ENCODE results near the gene FBXL19.

- no peak for TF ChIP-seq CTCF (conservative IDR thresholded peaks at IDR 0.05)
- TF ChIP-seq ZFX (IDR thresholded peaks at IDR 0.05) = no peak
Measured at GRCh38 chr16:30990105-30990504, 66.7 kb downstream of the FBXL19 start.
